WI38 (cell line): ENCODE data around the gene SPOCK1.

ENCODE experiments used
- H3K4me3 ChIP-seq: 2 replicates; pipeline ENCODE4 v1.5.1; 2011; ENCODE audit warnings: low read depth, mild to moderate bottlenecking, control low read depth, low read length
- TF ChIP-seq, protein P1 (sequence below): IDR thresholded peaks from 2 replicates; pipeline ENCODE4 v1.5.1; 2012; ENCODE audit warnings: low read depth, mild to moderate bottlenecking, control low read depth, low read length

The SPOCK1 gene

DNA sequence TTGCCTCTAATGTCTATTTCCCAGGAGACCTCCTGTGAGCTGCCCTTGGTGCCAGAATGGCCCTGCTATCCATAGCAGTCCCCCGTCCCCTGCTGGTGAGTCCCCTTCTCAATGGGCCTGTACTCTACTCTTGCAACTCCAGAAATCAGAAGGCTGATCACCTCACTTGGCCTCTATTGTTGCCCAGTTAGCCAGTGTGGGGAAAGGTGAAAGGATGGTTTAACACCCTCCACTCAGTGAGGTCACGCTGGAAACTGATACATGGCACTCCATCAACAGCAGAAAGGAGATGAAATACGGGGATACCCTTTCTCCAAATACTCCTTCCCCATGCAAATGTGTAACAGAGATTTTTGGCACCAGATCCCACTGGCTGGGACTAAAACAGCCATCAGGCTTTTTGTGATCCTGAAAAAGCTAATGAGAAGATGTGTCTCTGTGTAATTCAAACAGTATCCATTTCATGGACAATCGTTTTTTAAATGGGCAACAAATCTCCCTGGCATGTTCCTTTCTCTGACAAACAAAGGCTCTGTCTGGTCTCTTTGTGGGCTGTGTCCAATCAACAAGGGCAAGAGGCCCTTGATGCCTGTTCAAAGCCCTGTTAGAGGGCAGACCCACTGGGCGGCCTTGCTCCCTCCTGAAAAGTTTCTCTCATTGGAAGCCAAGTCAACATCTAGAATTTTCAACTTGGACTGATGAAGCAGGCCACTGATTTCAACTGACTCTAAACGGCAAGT, 343.7 kb downstream of the SPOCK1 start:
- no peak overlapping the region for H3K4me3 ChIP-seq
- TF ChIP-seq, protein P1, sequence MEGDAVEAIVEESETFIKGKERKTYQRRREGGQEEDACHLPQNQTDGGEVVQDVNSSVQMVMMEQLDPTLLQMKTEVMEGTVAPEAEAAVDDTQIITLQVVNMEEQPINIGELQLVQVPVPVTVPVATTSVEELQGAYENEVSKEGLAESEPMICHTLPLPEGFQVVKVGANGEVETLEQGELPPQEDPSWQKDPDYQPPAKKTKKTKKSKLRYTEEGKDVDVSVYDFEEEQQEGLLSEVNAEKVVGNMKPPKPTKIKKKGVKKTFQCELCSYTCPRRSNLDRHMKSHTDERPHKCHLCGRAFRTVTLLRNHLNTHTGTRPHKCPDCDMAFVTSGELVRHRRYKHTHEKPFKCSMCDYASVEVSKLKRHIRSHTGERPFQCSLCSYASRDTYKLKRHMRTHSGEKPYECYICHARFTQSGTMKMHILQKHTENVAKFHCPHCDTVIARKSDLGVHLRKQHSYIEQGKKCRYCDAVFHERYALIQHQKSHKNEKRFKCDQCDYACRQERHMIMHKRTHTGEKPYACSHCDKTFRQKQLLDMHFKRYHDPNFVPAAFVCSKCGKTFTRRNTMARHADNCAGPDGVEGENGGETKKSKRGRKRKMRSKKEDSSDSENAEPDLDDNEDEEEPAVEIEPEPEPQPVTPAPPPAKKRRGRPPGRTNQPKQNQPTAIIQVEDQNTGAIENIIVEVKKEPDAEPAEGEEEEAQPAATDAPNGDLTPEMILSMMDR = no peak

DNA sequence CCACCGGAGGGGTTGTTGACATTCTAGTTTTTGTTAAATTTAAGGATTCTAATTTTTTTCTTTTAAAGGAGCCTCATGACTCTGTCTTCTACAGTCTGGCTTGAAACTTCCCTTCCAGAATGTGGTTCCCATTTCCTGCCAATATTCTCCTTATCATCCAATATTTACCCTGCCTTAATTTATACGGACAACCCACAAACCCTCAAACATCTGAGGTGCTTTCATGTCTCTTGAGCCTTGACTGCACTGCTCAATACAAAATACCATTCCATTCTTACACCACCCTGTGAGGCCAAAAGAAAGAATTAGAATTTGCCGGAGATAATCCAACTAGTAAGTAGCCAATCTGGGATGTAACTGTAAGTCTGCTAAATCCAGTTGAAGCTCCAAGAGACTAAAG, 346.5 kb downstream of the SPOCK1 start:
- H3K4me3 ChIP-seq = no peak overlapping the region
- TF ChIP-seq, protein P1 = no peak

DNA sequence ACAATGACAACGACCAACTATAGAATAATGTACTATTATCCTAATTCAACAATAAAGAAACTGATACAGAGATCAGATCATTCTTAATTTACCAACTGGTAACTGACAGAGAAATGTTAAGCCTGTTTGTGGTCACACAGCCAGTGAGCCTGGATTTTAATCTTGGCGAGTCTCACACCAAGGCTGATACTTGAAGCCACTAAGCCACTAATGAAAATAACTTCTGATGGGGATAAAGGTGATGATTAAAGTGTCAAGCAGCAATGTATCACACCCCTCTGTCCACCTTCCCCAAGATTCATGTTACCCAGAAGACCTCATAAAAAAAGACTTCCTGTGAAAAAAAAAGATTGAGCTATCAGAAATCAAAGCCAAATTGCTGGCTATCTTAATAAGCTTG, 350.5 kb downstream of the SPOCK1 start:
- TF ChIP-seq, protein P1 = no peak
- H3K4me3 ChIP-seq = no peak overlapping the region

DNA sequence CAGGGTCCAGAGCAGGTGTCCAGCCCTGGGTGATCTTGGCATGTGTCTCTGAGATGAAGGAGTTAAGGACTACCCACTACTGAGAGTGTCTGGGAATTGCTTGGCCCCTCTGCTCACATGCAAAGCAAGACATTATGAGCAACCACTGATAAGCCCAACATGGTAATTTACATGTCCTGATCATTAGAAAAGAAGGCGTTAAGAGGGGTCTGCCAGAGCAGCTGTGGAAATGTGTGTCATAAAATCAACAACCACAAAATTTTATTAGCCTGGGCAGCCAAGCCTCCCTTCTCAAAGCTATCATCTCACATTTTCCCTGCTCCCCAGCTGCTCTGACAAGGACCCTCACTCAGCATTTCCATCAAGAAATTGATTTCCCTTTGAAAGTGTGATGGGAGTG, 351.0 kb downstream of the SPOCK1 start:
- no peak overlapping the region for H3K4me3 ChIP-seq
- TF ChIP-seq, protein P1 = no peak

DNA sequence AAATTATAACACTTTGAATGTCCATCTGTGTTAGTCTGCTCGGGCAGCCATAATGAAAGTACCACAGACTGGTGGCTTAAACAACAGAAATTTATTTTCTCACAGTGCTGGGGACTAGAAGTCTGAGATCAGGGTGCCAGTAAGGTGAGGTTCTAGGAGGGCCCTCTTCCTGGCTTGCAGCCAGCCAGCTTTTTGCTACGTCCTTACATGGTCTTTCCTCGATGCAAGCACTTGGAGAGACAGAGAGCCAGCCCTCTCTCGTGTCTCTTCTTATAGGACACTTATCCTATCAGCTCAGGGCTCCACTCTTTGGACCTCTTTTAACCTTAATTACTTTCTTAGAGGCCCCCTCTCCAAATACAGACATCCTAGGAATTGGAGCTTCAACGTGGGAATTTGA, 351.8 kb downstream of the SPOCK1 start:
- no peak overlapping the region for H3K4me3 ChIP-seq
- TF ChIP-seq, protein P1 = no peak

DNA sequence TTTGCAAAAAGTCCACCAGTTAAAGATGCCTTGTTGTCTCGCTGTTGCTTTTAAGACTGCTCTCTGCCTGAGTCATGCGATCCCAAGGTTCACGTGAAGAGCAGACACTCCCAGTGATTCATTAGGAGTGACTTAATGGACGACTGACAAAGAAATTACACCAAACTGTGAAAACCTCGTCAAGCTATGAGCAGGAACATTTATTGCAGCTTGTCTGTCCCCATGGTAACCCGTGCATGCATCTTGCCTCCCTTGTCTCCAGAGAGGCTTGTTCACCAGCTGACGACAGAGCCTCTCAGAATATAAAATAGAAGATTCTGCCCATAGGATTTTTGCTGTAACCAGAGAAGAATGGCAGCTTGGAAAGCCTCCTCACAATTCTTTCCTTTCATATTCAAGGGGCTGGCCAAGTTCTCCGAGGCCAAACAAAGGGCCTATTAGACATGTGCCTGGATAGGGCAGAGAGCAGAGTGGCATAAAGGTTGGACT, 352.7 kb downstream of the SPOCK1 start:
- TF ChIP-seq, protein P1 = no peak
- H3K4me3 ChIP-seq = peak overlapping the region; percentile 28

DNA sequence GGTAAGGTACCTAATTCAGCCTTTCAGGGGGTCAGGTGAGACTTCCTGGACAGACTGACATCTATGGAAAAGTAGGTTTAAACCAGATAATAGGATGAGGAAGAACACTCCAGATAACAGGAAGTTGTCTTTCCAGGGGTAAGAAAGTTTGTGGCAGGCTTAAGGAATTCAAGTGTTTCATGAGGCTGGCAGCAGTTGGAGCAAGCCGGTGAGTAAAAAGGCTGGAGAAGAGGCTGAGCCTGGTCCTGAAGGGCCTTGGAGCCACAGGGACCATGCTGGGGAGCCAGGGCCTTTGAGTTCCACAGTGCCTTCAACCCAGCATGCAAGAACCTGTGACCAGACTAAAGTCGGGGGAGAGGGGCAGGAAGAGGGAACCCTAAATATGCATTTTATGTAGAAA, 353.4 kb downstream of the SPOCK1 start:
- TF ChIP-seq, protein P1 = no peak
- H3K4me3 ChIP-seq = no peak overlapping the region
